SW480 (cell line): Measurements from ENCODE around the gene SH2D1B.
A peak's percentile ranks its signal among the peaks of the same experiment; 100 is the strongest.

ENCODE experiments used
- DNase-seq: peaks from one replicate; pipeline ENCODE4 v3.0.0-alpha.2; 2016; ENCODE audit warnings: low spot score

SH2D1B gene

GRCh38 chr1:162381941-162382750, 29.8 kb downstream of the SH2D1B start:
- no peak for DNase-seq

GRCh38 chr1:162381383-162381782, 30.6 kb downstream of the SH2D1B start, which contains the start of gene C1orf226:
Gene C1orf226, plus strand, starts transcription at chr1:162381728. Its CDS starts 174 bp downstream, at chr1:162381902.
- peak; percentile 64 for DNase-seq

GRCh38 chr1:162380061-162380846, 31.7 kb downstream of the SH2D1B start:
- no peak for DNase-seq

GRCh38 chr1:162376691-162377090, 35.2 kb downstream of the SH2D1B start, which contains the start of gene SPATA46:
Gene SPATA46, minus strand, starts transcription at chr1:162376854. Its CDS starts 64 bp downstream, at chr1:162376790.
- no peak for DNase-seq

- DNase-seq, result no peak
Observed at GRCh38 chr1:162375463-162375862, 36.5 kb downstream of the SH2D1B start.

- DNase-seq, result no peak
Observed at GRCh38 chr1:162374406-162374805, 37.5 kb downstream of the SH2D1B start.

- peak; percentile 44 for DNase-seq
Observed at GRCh38 chr1:162373541-162374260, 38.2 kb downstream of the SH2D1B start.

GRCh38 chr1:162373072-162373427, 38.9 kb downstream of the SH2D1B start:
- DNase-seq, result no peak

GRCh38 chr1:162372159-162373071, 39.5 kb downstream of the SH2D1B start:
- no peak for DNase-seq

GRCh38 chr1:162371611-162372010, 40.3 kb downstream of the SH2D1B start:
- no peak for DNase-seq

GRCh38 chr1:162370721-162371120, 41.2 kb downstream of the SH2D1B start:
- DNase-seq, result no peak

- DNase-seq, result no peak
Observed at GRCh38 chr1:162370161-162370560, 41.8 kb downstream of the SH2D1B start.

- no peak for DNase-seq
Observed at GRCh38 chr1:162369571-162369970, 42.4 kb downstream of the SH2D1B start.

- no peak for DNase-seq
Observed at GRCh38 chr1:162368451-162368850, 43.5 kb downstream of the SH2D1B start.

GRCh38 chr1:162367772-162368171, 44.2 kb downstream of the SH2D1B start:
- no peak for DNase-seq

GRCh38 chr1:162367073-162367472, 44.9 kb downstream of the SH2D1B start:
- DNase-seq, result no peak

GRCh38 chr1:162366671-162367070, 45.3 kb downstream of the SH2D1B start:
- no peak for DNase-seq

- no peak for DNase-seq
Observed at GRCh38 chr1:162366149-162366548, 45.8 kb downstream of the SH2D1B start.

GRCh38 chr1:162365284-162366020, 46.5 kb downstream of the SH2D1B start:
- DNase-seq, result no peak

- no peak for DNase-seq
Observed at GRCh38 chr1:162364498-162364897, 47.4 kb downstream of the SH2D1B start.

- DNase-seq, result no peak
Observed at GRCh38 chr1:162363823-162364222, 48.1 kb downstream of the SH2D1B start.
